Neural crest cell (in vitro differentiated cells): ENCODE measurements around the gene CDADC1. TPM values are rescaled to one million over a fixed set of nuclear protein-coding genes. Genes with fewer than 3 reads are reported as not detected.

Source experiments
- DNase-seq: peaks from one replicate; pipeline ENCODE4 v3.0.0; 2021; ENCODE audit warnings: low read depth, mixed read lengths, low spot score
- H3K27ac Mint-ChIP-seq: one replicate; pipeline ENCODE4 v1.8.0; 2021; ENCODE audit warnings: mild to moderate bottlenecking, mixed read lengths; ENCODE audit not compliant: unreplicated experiment
- H3K27me3 Mint-ChIP-seq: 2 replicates; pipeline ENCODE4 v1.8.0; 2021; ENCODE audit warnings: low read depth, mild to moderate bottlenecking, mixed read lengths
- H3K36me3 Mint-ChIP-seq: 2 replicates; pipeline ENCODE4 v1.8.0; 2021; ENCODE audit warnings: low read depth, mild to moderate bottlenecking, mixed read lengths
- H3K4me1 Mint-ChIP-seq: 2 replicates; pipeline ENCODE4 v1.8.0; 2021; ENCODE audit warnings: mixed read lengths
- H3K4me3 Mint-ChIP-seq: one replicate; pipeline ENCODE4 v1.8.0; 2021; ENCODE audit warnings: mild to moderate bottlenecking, mixed read lengths
- H3K9me3 Mint-ChIP-seq: 2 replicates; pipeline ENCODE4 v1.8.0; 2021; ENCODE audit warnings: mixed read lengths
- CTCF ChIP-seq: fragments of 200-600 bp; sonication (generic); conservative IDR thresholded peaks from 2 replicates; pipeline ENCODE4 v1.5.0; 2021; ENCODE audit warnings: antibody characterized with exemption, mild to moderate bottlenecking
- total RNA-seq: library from RNA; stranded (reverse); gene quantifications from 2 replicates; pipeline ENCODE4 v1.2.1, GENCODE V29; 2021

The CDADC1 gene
- total RNA-seq, 1 donor from 2014 or later, result 13.9 TPM

- Mint-ChIP-seq H3K9me3 (no peaks in the 10 kb centered on the region), H3K4me3 (no peak overlapping the region), H3K4me1 (peaks cover 55% of the 10 kb centered on the region), H3K27ac (peak overlapping the region; percentile 53), H3K36me3 (peaks cover 2% of the 10 kb centered on the region), H3K27me3 (no peaks in the 10 kb centered on the region)
- TF ChIP-seq CTCF, result no peak
- no peak for DNase-seq
Observed at GRCh38 chr13:49300276-49300675, 52.6 kb downstream of the CDADC1 start.

GRCh38 chr13:49300739-49301589, 53.2 kb downstream of the CDADC1 start:
- peak overlapping the region; percentile 3 for H3K27ac Mint-ChIP-seq
- TF ChIP-seq CTCF, result peak; percentile 92
- H3K36me3 Mint-ChIP-seq, result no peaks in the 10 kb centered on the region
- H3K4me3 Mint-ChIP-seq, result peak overlapping the region; percentile 16
- no peaks in the 10 kb centered on the region for H3K27me3 Mint-ChIP-seq
- peak; percentile 28 for DNase-seq
- no peaks in the 10 kb centered on the region for H3K9me3 Mint-ChIP-seq
- peaks cover 50% of the 10 kb centered on the region for H3K4me1 Mint-ChIP-seq

- no peaks in the 10 kb centered on the region for H3K27me3 Mint-ChIP-seq
- no peak overlapping the region for H3K4me3 Mint-ChIP-seq
- H3K9me3 Mint-ChIP-seq, result no peaks in the 10 kb centered on the region
- H3K27ac Mint-ChIP-seq, result no peak overlapping the region
- no peak for DNase-seq
- no peaks in the 10 kb centered on the region for H3K36me3 Mint-ChIP-seq
- peaks cover 55% of the 10 kb centered on the region for H3K4me1 Mint-ChIP-seq
- TF ChIP-seq CTCF, result no peak
Observed at GRCh38 chr13:49302222-49302621, 54.5 kb downstream of the CDADC1 start.

- H3K4me1 Mint-ChIP-seq, result peaks cover 55% of the 10 kb centered on the region
- no peak for DNase-seq
- no peaks in the 10 kb centered on the region for H3K9me3 Mint-ChIP-seq
- no peaks in the 10 kb centered on the region for H3K36me3 Mint-ChIP-seq
- peak overlapping the region; percentile 95 for H3K27ac Mint-ChIP-seq
- H3K27me3 Mint-ChIP-seq, result no peaks in the 10 kb centered on the region
- no peak overlapping the region for H3K4me3 Mint-ChIP-seq
- TF ChIP-seq CTCF, result no peak
Observed at GRCh38 chr13:49302817-49303216, 55.1 kb downstream of the CDADC1 start.

GRCh38 chr13:49303533-49304252, 56.0 kb downstream of the CDADC1 start:
- Mint-ChIP-seq H3K4me1 (peaks cover 53% of the 10 kb centered on the region), H3K27ac (peak overlapping the region; percentile 13), H3K4me3 (no peak overlapping the region), H3K27me3 (no peaks in the 10 kb centered on the region), H3K36me3 (no peaks in the 10 kb centered on the region), H3K9me3 (no peaks in the 10 kb centered on the region)
- DNase-seq, result no peak
- no peak for TF ChIP-seq CTCF
